DMS114 treated with DMSO at 0.1 percent for 48 hours (cell line): ENCODE data around the gene FLYWCH1.
"Not testable (repeated sequence)": the region's sequence is repeated elsewhere in the genome, so short reads cannot be mapped to it uniquely, and the experiment has no call there.

ENCODE experiments used
- DNase-seq: peaks from one replicate; lab custom pipeline; 2025; ENCODE audit not compliant: unreplicated experiment; lab: John Stamatoyannopoulos, UW

The FLYWCH1 gene

DNA sequence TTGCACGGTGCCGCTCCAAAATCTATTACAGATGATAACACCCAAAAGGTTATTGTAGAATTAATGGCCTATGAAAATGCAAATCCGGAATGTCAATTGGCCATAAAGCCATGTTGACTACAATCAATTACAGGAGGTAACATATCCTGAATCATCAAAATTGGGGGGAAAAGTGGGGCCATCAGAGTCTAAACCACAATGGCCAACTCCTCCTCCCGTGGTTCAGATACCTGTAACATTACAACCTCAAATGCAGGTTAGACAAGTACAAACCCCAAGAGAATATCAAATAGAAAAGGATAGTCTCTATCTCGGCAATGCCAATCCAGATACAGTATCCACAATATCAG, 14.9 kb downstream of the FLYWCH1 start:
- DNase-seq = no peak

- DNase-seq = peak; percentile 70
Observed at GRCh38 chr16:2927010-2927646, 15.4 kb downstream of the FLYWCH1 start.

DNA sequence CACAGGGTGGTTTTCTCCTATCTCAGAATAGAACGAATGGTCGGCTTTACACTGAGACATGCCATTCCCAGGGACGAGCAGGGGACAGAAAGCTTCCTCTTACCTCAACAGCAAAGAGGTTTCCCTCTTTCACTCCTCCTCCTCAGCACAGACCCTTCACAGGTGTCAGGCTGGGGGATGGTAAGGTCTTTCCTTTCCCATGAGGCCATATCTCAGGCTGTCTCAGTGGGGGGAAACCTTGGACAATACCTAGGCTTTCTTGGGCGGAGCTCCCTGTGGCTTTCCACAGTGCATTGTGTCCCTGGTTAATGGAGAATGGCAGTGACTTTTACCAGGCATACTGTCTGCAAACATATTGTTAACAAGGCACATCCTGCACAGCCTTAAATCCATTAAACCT, 16.4 kb downstream of the FLYWCH1 start:
- DNase-seq = not testable (repeated sequence)

DNA sequence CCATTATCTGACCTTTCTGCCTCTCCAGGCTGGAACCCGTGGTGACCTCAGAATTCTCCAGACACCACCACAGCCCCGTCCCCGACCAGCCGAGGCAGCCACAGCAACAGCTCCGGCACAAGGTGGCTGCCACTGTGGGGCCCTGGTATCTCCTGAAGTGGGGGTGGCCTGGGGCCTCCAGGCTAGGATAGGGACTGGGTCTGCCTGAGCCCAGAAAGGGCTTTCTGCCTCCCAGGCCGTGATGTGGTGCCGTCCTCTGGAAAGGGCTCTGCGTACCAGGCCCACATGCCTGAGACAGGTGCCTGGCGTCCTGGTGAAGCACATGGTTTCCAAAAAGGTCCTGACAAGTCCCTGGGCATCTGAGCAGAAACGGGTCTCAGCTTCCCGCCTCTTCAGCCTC, 17.1 kb downstream of the FLYWCH1 start:
- no peak for DNase-seq

DNA sequence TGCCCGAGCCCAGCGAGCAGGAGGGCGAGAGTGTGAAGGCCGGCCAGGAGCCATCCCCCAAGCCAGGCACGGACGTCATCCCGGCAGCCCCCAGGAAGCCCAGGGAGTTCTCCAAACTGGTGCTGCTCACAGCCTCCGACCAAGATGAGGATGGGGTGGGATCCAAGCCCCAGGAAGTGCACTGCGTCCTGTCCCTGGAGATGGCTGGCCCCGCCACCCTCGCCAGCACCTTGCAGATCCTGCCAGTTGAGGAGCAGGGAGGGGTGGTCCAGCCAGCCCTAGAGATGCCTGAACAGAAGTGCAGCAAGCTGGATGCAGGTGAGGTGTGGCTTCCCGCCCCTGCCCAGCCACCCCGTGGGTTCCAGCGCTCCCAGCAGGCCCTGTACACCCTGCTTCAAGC, 18.0 kb downstream of the FLYWCH1 start:
- DNase-seq = no peak

DNA sequence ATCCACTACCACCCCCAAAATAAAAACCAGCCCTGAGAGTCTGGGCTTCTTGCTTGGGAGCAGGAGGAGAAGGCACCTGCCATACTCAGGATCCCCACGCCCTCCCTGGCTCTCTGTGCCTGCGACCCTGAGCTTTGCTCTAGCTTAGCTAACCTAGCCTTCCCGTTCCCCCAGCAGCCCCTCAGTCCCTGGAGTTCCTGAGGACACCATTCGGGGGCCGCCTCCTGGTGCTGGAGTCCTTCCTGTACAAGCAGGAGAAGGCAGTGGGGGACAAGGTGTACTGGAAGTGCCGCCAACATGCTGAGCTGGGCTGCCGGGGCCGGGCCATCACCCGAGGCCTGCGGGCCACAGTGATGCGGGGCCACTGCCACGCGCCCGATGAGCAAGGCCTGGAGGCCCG, 18.5 kb downstream of the FLYWCH1 start:
- DNase-seq = no peak

- DNase-seq = not testable (repeated sequence)
Observed at GRCh38 chr16:2931231-2931914, 19.6 kb downstream of the FLYWCH1 start.

DNA sequence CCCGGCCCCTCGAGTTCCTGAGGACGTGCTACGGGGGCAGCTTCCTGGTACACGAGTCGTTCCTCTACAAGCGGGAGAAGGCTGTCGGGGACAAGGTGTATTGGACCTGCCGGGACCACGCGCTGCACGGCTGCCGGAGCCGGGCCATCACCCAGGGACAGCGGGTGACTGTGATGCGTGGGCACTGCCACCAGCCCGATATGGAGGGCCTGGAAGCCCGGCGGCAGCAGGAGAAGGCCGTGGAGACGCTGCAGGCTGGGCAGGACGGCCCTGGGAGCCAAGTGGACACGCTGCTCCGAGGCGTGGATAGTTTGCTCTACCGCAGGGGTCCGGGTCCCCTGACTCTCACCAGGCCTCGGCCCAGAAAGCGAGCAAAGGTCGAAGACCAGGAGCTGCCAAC, 21.4 kb downstream of the FLYWCH1 start:
- no peak for DNase-seq

- no peak for DNase-seq
Observed at GRCh38 chr16:2933701-2934100, 22.0 kb downstream of the FLYWCH1 start.

DNA sequence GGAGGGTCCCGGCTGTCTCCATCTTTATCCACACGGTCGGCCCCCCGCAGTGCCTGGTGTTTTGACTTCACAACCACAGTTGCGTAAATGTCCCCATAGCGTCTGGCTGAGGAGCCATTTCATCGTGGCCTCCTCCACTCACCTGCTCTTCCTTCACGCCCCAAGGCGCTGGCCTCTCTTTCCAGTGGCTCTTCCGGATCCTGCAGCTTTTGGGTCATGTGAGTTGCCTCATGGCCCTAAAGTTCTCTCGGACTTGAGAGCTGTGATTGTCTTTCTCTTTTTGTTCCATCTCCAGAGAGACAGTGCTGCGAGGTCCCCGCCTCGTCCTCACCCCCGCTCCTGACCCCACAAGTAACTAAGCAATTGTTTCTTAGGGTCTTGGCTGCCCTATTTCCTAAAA, 22.7 kb downstream of the FLYWCH1 start:
- no peak for DNase-seq

GRCh38 chr16:2936436-2937011, 24.8 kb downstream of the FLYWCH1 start:
- DNase-seq = no peak

DNA sequence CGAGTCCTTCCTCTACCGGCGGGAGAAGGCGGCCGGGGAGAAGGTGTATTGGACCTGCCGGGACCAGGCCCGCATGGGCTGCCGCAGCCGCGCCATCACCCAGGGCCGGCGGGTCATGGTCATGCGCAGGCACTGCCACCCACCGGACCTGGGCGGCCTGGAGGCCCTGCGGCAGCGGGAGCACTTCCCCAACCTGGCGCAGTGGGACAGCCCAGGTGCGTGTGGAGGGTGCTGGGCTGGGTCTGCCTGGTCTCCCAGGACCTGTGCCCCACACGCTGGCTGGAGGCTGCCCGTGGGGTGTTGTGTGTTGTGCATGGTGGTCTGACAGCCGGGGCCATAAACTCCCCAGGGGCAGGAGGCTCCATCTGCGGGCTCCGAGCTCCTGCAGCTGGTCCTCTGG, 25.4 kb downstream of the FLYWCH1 start:
- no peak for DNase-seq

GRCh38 chr16:2938206-2938605, 26.5 kb downstream of the FLYWCH1 start:
- DNase-seq = no peak

DNA sequence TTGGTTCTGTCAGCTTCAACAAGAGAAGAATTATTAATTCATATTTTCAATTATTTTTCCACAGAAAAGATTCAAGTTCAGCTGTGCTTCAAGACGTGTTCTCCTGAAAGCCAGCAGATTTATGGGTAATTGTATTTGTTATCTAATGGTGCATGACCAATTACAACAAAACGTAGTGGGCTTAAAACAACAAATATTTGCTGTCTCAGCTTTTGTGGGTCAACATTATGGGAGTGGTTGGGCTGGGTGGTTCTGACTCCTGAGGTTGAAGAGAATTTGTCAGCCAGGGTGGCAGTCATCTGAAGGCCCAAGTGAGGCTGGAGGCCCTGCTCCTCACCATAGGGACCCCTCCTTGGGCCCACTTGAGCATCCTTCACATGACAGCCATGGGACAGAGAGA, 28.2 kb downstream of the FLYWCH1 start:
- DNase-seq = no peak

GRCh38 chr16:2942045-2942444, 30.3 kb downstream of the FLYWCH1 start:
- DNase-seq = no peak

- not testable (repeated sequence) for DNase-seq
Observed at GRCh38 chr16:2943716-2944115, 32.0 kb downstream of the FLYWCH1 start.

DNA sequence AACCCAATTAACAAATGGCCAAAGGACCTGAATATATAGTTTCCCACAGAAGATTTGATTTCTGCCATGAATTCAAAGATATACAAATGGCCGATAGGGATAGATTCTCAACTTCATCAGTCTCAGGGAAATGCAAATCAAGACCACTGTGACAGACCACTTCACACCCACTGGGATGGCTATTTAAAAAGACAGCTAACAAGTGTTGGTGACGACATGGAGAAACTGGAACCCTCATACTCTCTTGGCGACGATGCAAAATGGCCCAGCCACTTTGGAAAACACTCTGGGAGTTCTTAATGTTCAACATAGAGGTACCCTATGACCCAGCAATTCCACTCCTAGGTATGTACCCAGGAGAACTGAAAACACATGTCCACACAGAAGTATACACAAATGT, 34.9 kb downstream of the FLYWCH1 start:
- DNase-seq = no peak

DNA sequence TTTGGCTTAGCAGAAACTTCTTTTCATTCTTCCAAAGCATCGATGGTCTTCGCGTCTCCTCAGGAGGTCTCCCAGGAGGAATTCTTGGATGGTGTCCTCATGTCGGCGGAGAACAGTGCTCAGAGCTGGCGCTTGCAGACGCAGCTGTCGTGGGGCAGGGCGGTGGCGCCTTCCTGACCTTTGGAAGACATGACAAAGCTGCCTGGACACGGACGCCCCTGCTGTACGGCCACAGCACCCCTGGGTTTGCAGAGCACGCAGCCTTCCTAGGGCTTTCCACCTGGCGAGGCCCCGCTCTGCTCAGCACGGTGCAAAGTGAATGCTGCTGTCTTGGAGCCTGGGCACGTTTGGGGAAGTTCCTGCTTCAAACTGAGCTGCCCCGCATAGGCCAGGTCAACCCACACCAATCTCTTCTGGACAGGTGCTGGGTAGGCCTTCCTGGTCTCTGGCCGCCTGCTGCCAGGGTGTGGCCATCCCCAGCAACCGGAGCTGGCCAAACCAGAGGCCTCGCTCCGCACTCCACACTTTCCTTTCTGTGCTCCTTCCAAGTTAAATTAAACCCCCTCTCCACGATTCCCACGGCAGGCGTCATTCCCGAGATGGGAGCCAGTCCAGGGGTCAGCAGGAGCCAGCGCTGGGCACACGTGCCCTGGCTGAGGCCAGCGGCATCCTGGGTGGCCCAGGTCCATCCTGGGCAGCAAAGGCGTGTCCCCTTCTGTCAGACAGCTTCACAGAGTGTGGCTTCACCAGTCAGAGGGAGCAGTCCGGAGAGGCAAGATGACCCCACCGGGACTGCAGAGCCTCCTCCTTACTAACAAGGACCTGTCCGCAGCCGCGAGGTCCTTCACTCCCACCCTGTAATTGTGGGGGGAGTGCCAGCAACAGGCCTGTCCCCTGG, 37.3 kb downstream of the FLYWCH1 start:
- no peak for DNase-seq

DNA sequence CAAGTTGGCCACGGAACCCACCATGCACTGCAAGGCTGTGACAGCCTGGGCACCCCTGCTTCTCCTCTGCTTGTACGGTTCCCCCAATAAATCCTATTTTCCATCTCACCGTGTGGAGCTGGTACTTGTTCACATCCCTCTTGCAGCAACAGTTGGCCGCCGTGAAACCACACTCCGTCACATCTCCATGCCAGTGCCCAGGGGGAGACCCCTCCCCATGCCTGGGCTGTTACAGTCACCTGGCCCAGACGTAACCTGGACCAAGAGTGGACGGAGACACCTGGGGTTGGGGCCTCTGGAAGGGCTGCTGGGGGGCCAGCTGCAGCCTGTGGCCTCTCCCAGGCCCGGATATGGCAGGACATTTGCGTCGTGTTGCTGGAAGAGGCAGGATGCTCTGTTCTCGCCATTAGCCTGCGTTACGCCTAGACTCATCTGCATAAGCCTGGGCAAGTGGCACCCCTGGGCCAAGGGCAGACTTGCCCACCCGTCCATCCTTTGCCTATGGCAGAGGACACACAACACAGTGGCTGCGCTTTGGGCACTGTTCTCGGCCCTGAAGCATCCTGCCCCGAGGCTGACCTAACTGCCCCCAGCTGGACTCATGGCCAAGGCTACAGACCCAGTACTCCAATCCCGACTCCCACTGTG, 38.1 kb downstream of the FLYWCH1 start:
- DNase-seq = no peak

- no peak for DNase-seq
Observed at GRCh38 chr16:2950353-2950724, 38.6 kb downstream of the FLYWCH1 start.

DNA sequence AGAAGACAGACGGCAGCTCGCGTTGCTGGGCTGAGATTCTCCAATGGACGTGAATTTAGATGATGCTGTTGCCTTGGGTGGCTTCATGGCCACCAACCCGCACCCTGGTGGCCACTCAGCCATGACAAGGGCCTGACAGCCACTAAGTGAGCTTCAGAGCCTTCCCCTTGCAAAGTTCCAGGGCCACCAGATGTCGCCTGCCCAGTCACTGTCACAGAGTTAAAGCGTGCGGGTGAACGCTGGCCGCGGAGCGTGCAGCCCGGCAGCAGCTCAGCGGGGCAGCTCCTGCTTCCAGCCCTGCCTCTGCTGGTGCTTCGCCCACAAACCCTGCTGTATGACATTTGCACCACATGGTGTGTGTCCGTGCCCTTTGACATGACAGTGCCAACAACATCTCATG, 39.0 kb downstream of the FLYWCH1 start:
- DNase-seq = no peak
